ENCODE measurements around the gene HECW1.

DNA sequence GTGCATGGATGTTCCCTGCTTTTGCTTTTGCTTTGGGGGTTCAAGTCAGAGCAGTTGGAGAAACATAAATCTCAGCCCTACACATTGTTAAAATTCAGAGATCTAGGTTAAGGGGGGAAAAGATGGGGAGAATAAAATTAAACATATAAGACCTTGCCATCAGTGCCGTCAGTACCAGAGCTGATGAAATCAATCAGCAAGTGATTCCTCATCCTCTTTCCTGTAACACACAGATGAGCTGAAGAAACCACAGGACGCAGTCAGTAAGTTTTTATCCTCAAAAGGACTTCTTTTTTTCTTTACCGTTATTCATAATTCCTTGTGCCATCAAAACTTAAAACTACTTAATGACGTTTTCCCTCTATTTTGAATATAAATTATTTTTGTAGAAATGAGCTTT, 5.9 kb downstream of the HECW1 start:
- TF ChIP-seq CTCF (IDR thresholded peaks at IDR 0.05) (no peak), POLR2A (IDR thresholded peaks at IDR 0.05) (no peak)
